Measurements from ENCODE around the gene TNRC6B.
"Not testable (repeated sequence)": the region's sequence is repeated elsewhere in the genome, so short reads cannot be mapped to it uniquely, and the experiment has no call there.

Gene TNRC6B

GRCh38 chr22:40368016-40368415, 190.3 kb downstream of the TNRC6B start:
- DNase-seq: no peak

DNA sequence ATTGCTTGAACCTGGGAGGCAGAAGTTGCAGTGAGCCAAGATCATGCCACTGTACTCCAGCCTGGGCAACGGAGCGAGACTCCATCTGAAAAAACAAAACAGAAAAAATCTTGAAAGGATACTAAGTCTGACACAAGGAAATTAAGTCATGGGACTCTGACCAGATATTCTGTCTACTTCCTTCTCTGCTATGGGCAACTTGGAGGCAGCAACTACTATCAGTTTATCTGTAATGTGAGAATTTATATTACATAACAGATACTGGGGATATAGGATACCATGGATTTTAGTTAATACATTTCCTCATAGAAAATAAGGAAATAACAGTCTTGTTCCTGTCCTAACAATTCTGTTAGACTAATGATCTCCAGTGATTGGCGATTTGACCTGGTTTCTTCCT, 191.1 kb downstream of the TNRC6B start:
- no peak for DNase-seq

DNA sequence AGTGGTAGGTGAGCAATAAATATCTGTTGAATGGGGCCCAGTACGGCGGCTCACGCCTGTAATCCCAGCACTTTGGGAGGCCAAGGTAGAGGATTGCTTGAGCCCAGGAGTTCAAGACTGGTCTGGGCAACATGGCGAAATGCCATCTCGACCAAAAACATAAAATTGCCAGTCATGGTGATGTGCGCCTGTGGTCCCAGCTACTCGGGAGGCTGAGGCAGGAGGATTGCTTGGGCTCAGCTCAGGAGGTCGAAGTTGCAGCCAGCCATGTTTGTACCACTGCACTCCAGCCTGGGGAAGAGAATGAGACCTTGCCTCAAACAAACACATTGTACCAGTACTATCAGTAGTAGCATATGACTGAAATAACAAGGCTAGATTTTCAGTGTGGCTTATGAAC, 196.8 kb downstream of the TNRC6B start:
- DNase-seq: no peak

DNA sequence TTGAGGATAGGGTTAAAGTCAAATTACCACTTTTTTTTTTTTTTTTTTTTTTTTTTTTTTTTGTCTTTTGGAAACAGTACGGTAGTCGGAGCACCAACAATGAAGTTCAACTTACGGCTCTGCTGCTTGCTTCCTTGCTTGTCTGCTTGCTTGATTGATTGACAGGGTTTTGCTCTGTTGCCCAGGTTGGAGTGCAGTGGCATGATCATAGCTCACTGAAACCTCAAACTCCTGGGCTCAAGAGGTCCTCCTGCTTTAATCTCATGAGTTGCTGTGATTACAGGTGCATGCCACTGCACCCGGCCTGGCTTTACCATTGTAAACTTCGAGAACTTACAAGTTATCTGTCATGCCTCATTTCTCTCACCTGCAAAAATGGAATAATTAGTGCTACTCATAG, 198.4 kb downstream of the TNRC6B start:
- DNase-seq: no peak

DNA sequence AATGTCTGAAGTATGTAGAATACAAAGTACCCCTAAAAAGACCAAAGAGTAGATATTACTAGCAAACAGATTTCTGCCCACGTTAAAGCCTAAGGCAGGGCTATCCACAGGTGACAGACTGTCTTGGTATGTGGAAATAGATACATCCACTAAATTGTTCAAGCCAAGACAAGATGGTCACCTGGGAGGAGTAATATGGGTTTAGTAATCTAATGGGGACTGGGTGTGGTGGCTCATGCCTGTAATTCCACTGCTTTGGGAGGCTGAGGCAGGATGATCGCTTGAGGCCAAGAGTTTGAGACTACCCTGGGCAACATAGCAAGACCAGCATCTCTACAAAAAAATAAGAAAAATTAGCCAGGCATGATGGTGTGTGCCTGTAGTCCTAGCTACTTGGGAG, 200.2 kb downstream of the TNRC6B start:
- DNase-seq: no peak

GRCh38 chr22:40378448-40378847, 200.7 kb downstream of the TNRC6B start:
- DNase-seq: not testable (repeated sequence)

DNA sequence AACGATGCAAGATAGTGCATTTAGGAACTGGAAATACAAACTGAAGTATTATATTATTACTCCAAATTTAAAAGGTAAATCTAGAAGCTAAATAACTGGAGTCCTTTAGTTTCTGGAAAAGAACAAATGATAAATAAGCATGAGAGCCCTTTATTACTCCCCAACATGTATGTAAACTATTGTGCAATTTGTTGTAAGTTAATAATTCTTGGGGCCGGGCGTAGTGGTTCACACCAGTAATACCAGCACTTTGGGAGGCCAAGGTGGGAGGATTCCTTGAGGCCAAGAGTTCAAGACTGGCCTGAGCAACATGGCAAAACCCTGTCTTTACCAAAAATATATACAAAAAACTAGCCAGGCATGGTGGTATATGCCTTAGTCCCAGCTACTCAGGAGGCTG, 203.7 kb downstream of the TNRC6B start:
- no peak for DNase-seq

- DNase-seq: no peak
These were observed 206.2 kb downstream of the TNRC6B start for GRCh38 chr22:40383905-40384304.

GRCh38 chr22:40385036-40385782, 207.5 kb downstream of the TNRC6B start:
- no peak for DNase-seq

Data from NCI-H524 (cell line).